ENCODE measurements around the gene LMAN1L. TPM values are rescaled to one million over a fixed set of nuclear protein-coding genes. Genes with fewer than 3 reads are reported as not detected.

LMAN1L gene
- total RNA-seq, 2 donors from 2014 or later = not detected

- H3K4me1 ChIP-seq = peaks cover 10% of the 10 kb centered on the region
- H3K36me3 ChIP-seq = no peaks in the 10 kb centered on the region
- TF ChIP-seq, protein P1, sequence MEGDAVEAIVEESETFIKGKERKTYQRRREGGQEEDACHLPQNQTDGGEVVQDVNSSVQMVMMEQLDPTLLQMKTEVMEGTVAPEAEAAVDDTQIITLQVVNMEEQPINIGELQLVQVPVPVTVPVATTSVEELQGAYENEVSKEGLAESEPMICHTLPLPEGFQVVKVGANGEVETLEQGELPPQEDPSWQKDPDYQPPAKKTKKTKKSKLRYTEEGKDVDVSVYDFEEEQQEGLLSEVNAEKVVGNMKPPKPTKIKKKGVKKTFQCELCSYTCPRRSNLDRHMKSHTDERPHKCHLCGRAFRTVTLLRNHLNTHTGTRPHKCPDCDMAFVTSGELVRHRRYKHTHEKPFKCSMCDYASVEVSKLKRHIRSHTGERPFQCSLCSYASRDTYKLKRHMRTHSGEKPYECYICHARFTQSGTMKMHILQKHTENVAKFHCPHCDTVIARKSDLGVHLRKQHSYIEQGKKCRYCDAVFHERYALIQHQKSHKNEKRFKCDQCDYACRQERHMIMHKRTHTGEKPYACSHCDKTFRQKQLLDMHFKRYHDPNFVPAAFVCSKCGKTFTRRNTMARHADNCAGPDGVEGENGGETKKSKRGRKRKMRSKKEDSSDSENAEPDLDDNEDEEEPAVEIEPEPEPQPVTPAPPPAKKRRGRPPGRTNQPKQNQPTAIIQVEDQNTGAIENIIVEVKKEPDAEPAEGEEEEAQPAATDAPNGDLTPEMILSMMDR (IDR thresholded peaks at IDR 0.05) = no peak
- H3K9me3 ChIP-seq = no peaks in the 10 kb centered on the region
- no peak for DNase-seq
- no peaks in the 10 kb centered on the region for H3K27me3 ChIP-seq
- H3K4me3 ChIP-seq = no peak overlapping the region
- intact Hi-C loops (cut with DNase I) = loop anchor here (5.0 kb wide), 1 partner anchor 65 kb away; no protein-coding TSS in a partner anchor
- no peak overlapping the region for H3K27ac ChIP-seq
- no peak overlapping the region for H3K9ac ChIP-seq (ENCODE audit: low read depth in 2 of 2, low read length in 2 of 2)
These were observed 25.0 kb downstream of the LMAN1L start for GRCh38 chr15:74837482-74838136.

- no peak for DNase-seq
- no peaks in the 10 kb centered on the region for H3K36me3 ChIP-seq
- intact Hi-C loops (cut with DNase I) = loop anchor here (5.0 kb wide), 1 partner anchor 66 kb away; no protein-coding TSS in a partner anchor
- no peaks in the 10 kb centered on the region for H3K9me3 ChIP-seq
- no peaks in the 10 kb centered on the region for H3K27me3 ChIP-seq
- peaks cover 10% of the 10 kb centered on the region for H3K4me1 ChIP-seq
- TF ChIP-seq, protein P1 (IDR thresholded peaks at IDR 0.05) = no peak
- H3K9ac ChIP-seq (ENCODE audit: low read depth in 2 of 2, low read length in 2 of 2) = no peak overlapping the region
- H3K4me3 ChIP-seq = no peak overlapping the region
- no peak overlapping the region for H3K27ac ChIP-seq
These were observed 25.5 kb downstream of the LMAN1L start for GRCh38 chr15:74838137-74838516.

GRCh38 chr15:74838746-74839525, 26.3 kb downstream of the LMAN1L start:
- intact Hi-C loops (cut with DNase I) = loop anchor here (5.0 kb wide), 1 partner anchor 67 kb away; no protein-coding TSS in a partner anchor
- peaks cover 17% of the 10 kb centered on the region for H3K4me1 ChIP-seq
- H3K27ac ChIP-seq = no peak overlapping the region
- TF ChIP-seq, protein P1 (IDR thresholded peaks at IDR 0.05) = no peak
- H3K27me3 ChIP-seq = no peaks in the 10 kb centered on the region
- H3K36me3 ChIP-seq = no peaks in the 10 kb centered on the region
- no peaks in the 10 kb centered on the region for H3K9me3 ChIP-seq
- H3K9ac ChIP-seq (ENCODE audit: low read depth in 2 of 2, low read length in 2 of 2) = no peak overlapping the region
- no peak overlapping the region for H3K4me3 ChIP-seq
- DNase-seq = no peak

- H3K9me3 ChIP-seq = no peaks in the 10 kb centered on the region
These were observed 27.1 kb downstream of the LMAN1L start for GRCh38 chr15:74839526-74840395.

More at GRCh38 chr15:74839526-74840395, 27.1 kb downstream of the LMAN1L start:
- Histone ChIP-seq H3K27me3 (no peaks in the 10 kb centered on the region), H3K9ac (ENCODE audit: low read depth in 2 of 2, low read length in 2 of 2) (no peak overlapping the region), H3K4me3 (no peak overlapping the region), H3K36me3 (no peaks in the 10 kb centered on the region), H3K4me1 (peaks cover 17% of the 10 kb centered on the region), H3K27ac (no peak overlapping the region)
- intact Hi-C loops (cut with DNase I) = loop anchor here (5.0 kb wide), 2 partner anchors 63 to 67 kb away; no protein-coding TSS in a partner anchor
- TF ChIP-seq, protein P1 (IDR thresholded peaks at IDR 0.05) = no peak
- DNase-seq = no peak
